Measurements from ENCODE around the gene CISTR.
A peak's percentile ranks its signal among the peaks of the same experiment; 100 is the strongest.

CISTR gene

GRCh38 chr12:53751336-53752191, at the start of gene CISTR:
TSS of gene CISTR (minus strand) at chr12:53751979.
- H3K4me3 ChIP-seq (ENCODE audit: low read length), result peak within 1 kb of the TSS; percentile 37
- no peak for TF ChIP-seq CTCF (conservative IDR thresholded peaks at IDR 0.05; ENCODE audit: low read length)
- no peak for DNase-seq (ENCODE audit: low read depth)

- DNase-seq (ENCODE audit: low read depth), result no peak
Measured at GRCh38 chr12:53798575-53798974, 46.8 kb upstream of the CISTR start.

GRCh38 chr12:53795927-53796326, 44.1 kb upstream of the CISTR start:
- H3K4me3 ChIP-seq (ENCODE audit: low read length), result no peak overlapping the region
- no peak for DNase-seq (ENCODE audit: low read depth)
- no peak for TF ChIP-seq CTCF (conservative IDR thresholded peaks at IDR 0.05; ENCODE audit: low read length)

More at GRCh38 chr12:53798575-53798974, 46.8 kb upstream of the CISTR start:
- no peak overlapping the region for H3K4me3 ChIP-seq (ENCODE audit: low read length)
- TF ChIP-seq CTCF (conservative IDR thresholded peaks at IDR 0.05; ENCODE audit: low read length), result no peak

- H3K4me3 ChIP-seq (ENCODE audit: low read length), result no peak overlapping the region
- DNase-seq (ENCODE audit: low read depth), result no peak
- no peak for TF ChIP-seq CTCF (conservative IDR thresholded peaks at IDR 0.05; ENCODE audit: low read length)
Measured at GRCh38 chr12:53793221-53793620, 41.4 kb upstream of the CISTR start.

- peak; percentile 33 for DNase-seq (ENCODE audit: low read depth)
- peak; percentile 57 for TF ChIP-seq CTCF (conservative IDR thresholded peaks at IDR 0.05; ENCODE audit: low read length)
- H3K4me3 ChIP-seq (ENCODE audit: low read length), result no peak overlapping the region
Measured at GRCh38 chr12:53791735-53792326, 40.1 kb upstream of the CISTR start.

GRCh38 chr12:53789570-53789969, 37.8 kb upstream of the CISTR start:
- no peak for DNase-seq (ENCODE audit: low read depth)
- no peak for TF ChIP-seq CTCF (conservative IDR thresholded peaks at IDR 0.05; ENCODE audit: low read length)
- no peak overlapping the region for H3K4me3 ChIP-seq (ENCODE audit: low read length)

- DNase-seq (ENCODE audit: low read depth), result no peak
- H3K4me3 ChIP-seq (ENCODE audit: low read length), result no peak overlapping the region
Measured at GRCh38 chr12:53788892-53789291, 37.1 kb upstream of the CISTR start.

More at GRCh38 chr12:53788892-53789291, 37.1 kb upstream of the CISTR start:
- TF ChIP-seq CTCF (conservative IDR thresholded peaks at IDR 0.05; ENCODE audit: low read length), result no peak
